Ureter (tissue), 1 donor: Measurements from ENCODE around the gene PMFBP1. TPM values are rescaled to one million over a fixed set of nuclear protein-coding genes. Genes with fewer than 3 reads are reported as not detected.
"Not testable (repeated sequence)": the region's sequence is repeated elsewhere in the genome, so short reads cannot be mapped to it uniquely, and the experiment has no call there.

Experiments
- DNase-seq: peaks from one replicate; pipeline ENCODE4 v3.0.0-alpha.2; 2020; ENCODE audit warnings: low spot score
- total RNA-seq: library from RNA; stranded (reverse); gene quantifications from one replicate; pipeline ENCODE4 v1.2.4, GENCODE V29; 2023
- donor health status: DM: yes; HTN: yes; CAD: no.

Gene PMFBP1
- total RNA-seq, 1 donor from 2014 or later, result 1.6 TPM

DNA sequence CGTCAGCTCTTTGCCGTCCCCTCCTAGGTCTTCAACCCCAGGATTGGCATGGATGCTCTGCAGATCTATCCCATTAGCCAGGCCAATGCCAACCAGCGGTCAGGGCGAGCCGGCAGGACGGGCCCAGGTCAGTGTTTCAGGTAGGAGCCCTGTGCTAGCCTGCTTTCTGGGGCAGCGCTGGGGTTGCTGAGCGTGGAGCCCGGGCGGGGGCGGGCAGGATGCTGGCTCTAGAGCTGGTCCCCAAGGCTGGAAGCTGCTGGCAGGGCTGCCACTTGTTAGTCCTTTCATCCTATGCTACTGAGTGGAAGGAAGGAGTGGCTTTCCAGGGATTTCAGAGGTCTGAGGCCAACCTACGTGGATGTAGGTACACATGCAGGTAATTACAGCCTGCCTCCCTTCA lies 66.0 kb downstream of the PMFBP1 start:
- DNase-seq, result no peak

DNA sequence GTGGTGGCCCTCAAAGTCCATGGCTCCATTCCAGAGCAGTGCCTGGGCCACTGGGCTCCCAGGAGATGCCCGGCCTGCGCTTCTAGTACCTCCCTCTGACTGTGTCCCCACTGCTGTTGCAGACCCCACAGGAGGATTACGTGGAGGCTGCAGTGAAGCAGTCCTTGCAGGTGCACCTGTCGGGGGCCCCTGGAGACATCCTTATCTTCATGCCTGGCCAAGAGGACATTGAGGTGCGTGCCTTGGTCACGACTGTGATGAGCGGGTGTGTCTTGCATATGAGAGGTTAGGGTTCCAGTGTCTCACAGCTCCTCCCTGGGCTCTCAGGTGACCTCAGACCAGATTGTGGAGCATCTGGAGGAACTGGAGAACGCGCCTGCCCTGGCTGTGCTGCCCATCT lies 67.0 kb downstream of the PMFBP1 start:
- no peak for DNase-seq

DNA sequence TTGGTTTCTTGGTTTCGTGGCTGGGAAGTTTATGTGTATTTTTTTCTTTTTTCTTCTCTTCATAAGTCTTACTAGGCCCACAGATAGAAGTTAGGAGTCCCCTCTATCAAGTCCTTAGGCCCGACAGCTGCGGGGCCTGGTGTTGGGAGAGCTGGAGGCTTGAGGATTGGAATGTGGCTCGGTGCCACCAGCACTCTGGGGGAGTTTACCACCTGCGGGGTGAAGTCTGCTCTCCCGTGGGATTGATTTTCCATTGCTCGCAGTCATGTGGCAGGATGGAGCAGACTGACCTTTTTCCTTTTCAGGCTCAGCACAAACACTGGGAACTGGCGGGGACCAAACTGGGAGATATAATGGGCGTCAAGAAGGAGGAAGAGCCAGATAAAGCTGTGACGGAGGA lies 70.8 kb downstream of the PMFBP1 start:
- DNase-seq, result no peak

DNA sequence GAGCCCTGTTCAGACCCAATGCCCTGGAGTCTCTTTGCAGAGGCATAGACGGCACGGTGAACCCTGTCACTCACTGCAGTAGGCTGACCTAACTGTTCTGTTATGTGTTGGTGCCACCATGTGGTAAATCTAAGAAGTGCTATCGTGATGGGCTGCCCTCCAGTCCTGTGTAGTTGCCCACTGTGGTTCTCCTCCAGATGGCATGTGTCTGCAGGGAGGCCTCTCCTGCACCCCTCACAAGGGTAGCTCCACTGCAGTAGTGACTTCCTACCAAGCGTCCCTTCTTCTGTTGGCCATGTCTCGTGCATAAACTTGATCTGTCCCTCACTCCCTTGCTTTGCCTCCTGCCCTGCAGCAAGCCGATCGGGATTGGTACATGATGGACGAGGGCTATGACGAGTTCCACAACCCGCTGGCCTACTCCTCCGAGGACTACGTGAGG lies 72.6 kb downstream of the PMFBP1 start:
- no peak for DNase-seq

DNA sequence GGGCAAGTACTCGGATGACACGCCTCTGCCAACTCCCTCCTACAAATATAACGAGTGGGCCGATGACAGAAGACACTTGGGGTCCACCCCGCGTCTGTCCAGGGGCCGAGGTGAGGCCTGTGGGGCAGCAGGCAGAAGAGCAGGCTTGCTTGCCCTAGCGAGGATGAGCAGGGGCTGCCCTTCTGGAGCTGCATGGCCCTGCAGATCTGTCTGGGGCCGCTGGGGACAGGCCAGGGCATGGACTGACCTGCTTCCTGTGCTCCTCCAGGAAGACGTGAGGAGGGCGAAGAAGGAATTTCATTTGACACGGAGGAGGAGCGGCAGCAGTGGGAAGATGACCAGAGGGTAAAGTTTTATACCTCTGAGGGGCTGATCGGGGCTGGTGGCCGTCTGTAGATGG lies 73.0 kb downstream of the PMFBP1 start:
- no peak for DNase-seq

DNA sequence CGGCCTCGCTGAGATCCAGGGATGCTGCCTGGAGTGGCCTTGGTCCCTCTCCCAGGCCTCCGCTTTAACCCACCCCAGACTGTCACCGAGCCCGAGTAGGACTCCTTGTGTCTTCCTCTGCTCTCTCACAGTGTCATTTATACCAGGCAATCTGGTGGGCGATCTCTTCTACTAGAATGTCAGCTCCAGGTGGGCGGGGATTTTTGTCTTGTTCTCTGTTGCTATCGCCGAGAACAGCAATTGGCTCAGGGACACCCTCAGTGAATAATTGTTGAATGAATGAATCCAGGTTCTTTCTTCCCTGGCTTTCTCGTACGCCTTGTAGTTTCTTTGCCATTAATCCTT lies 77.7 kb downstream of the PMFBP1 start:
- no peak for DNase-seq

DNA sequence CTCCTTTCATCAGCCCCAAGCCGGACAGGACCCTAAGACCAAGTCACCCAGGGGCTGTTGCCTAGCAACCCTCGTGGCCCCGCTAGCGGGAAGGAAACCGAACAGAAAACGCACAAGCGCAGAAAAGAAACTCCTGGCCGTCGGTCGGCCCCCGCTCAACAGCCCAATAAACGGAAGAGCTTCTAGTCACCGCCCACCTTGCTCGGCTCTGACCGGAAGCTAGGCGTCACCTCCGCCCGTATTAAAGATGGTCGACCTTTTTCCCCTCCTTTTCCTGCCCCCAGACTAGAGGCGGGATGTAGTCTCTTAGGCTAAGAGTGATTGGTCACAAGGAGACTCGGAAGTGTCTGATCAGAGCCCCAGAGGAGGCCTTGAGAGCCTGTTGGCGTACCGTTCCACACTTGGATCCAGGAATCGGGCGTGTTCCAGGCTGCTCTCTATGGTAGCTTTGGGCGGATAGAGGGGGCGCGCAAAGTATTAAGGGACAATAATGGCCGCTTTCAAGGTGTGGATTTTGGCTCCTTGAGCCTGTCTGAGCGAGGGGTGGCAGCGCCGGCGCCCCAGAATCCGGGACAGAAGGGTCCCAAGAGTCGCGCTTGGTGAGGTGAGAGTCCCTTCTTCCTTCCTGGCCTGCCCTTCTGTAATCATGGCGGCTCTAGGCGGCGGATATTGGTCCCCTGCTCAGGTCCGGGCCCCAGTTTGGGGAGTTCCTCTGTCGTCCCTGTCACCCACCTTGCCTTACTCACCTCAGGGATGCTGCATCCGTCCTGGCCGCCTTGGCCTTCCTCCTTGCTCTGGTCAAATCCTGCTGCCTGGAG lies 78.3 kb downstream of the PMFBP1 start, which contains the start of the genes DHX38 and TXNL4B:
Gene DHX38 (plus strand): TSS at position 400 of the 818 bp plus-strand sequence. CDS start 2,311 bp downstream, outside the sequence.
Gene TXNL4B (minus strand): TSS at position 173 of the 818 bp plus-strand sequence. CDS start 2,871 bp downstream, outside the sequence.
- peak; percentile 96 for DNase-seq

DNA sequence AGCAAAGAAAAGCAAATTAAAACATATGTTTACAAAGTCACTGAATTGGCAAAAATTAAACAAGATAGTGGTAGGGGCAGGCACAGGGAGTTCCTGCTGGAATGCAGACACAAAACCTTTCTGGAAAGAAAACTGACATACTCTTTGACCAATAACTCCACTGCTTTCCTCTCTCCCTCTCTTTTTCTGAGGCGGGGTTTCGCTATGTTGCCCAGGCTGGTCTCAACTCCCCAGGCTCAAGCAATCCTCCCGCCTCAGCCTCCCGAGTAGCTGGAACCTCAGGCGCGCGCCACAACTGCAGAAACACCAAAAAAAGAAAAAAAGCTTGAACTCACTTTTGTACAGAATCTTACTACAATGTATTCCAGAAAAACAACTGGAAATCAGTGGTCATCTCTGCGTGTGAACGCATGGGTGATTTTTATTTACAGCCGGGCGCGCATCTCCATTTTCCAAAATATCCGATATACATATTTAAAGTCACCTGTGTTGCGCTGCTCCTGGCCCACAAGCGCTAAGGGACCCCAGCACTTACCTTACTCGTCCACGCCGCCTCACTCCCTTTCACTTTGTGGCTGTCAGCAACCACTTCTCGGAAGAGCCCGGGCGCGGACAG lies 79.0 kb downstream of the PMFBP1 start:
- no peak for DNase-seq

DNA sequence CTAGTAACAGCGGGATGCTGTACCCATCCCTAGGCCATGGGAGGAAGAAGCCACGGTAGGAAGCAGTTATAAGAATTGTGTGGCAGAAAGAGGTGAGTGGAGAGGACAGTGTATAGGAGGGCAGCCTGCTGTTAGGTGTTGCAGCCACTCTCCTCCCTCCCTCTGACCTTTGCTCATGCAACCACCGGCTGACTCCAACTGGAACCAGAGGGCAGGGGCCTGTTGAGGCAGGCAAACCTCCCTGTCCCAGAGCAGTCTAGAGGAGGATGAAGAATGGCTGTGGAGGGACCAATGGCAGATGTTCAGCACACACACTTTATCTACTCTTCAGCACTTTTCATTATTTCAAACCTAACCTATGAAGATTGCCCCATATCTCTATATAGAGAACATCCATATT lies 80.7 kb downstream of the PMFBP1 start:
- no peak for DNase-seq

DNA sequence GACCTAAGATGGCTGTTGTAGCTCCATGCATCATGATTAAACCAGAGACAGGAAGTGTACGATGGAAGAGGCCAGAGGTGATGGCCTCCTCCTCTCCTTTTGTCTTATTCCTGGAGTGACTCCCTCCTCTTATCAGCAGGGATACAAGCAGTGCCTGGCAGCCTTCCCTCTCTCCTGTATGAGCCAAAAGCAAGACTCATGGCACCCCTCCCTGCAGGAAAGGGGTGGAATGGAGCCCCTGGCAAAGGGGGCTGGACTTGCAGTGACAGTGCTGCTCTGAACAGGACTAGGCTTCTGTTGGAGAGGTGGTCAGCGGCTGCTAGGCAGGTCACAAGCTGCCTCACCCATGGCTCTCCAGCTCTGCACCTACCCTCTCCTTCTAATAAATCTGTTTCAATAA lies 87.0 kb downstream of the PMFBP1 start:
- DNase-seq, result no peak

DNA sequence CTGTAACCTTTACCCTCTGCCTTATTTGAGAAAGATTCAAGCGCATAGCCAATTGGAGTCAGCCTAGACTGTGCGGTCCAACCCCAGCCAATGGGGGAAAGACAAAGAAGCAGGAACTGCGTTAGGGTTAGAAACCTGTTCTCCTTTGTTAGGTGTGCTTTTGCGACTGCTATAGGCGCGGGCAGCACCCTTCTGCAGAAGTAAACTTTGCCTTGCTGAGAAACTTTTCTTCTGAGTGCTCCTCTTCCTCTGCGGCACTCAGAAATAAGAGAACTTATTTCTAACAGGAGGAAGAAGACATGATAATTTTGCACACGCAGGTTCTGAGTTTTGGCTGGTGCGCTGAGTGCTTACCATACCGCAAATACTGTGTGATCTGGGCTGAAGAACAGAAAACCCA lies 87.5 kb downstream of the PMFBP1 start:
- DNase-seq, result no peak

DNA sequence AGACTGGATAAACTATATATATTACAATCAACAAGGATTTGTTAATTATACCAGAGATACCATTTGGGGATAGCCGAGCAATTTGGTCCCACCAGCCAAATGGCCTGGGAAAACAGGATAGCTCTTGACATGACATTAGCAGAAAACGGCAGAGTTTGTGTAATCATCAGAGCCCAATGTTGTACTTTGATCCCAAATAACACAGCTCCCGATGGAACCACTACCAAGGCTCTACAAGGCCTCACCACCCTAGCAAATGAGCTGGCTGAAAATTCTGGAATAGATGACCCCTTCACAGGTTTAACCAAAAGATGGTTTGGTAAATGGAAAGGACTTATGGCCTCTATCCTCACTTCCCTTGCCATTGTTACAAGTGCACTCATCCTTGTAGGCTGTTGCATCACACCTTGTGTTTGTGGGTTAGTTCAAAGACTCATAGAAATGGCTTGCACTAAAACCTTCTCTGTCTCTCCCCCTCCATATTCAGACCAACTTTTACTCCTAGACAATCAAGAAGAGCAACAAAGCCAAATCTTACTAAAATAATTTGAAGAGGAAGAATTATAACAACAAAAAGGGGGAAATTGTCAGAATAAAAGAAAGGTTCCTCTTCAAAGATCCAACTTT lies 88.1 kb downstream of the PMFBP1 start:
- DNase-seq, result no peak

DNA sequence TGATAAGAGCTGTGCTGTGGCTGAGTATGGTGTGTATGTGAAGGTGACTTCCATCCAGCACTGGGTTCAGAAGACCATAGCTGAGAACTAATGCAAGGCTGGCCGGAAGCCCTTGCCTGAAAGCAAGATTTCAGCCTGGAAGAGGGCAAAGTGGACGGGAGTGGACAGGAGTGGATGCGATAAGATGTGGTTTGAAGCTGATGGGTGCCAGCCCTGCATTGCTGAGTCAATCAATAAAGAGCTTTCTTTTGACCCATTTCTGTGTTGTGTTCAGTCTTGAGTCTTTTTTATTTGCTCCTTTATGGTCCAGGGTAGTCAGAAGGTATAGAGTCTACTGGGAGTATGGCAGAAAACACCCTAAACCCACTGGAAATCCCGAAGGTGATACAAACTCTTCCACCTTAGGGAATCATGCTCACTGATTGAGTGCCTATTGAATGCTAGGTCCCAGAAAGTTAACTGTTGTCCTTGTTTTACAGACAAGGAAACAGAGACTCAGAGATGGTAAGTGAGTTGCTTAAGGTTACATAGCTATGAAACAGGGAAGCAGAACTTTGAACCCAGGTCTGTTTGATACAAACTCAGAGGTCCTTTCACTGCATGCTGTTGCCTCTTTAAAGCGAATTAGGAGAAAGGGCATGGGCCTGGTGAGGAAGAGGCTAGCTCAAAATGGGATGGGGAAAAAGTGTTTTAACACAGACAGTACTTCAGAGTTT lies 94.8 kb downstream of the PMFBP1 start:
- DNase-seq, result not testable (repeated sequence)

DNA sequence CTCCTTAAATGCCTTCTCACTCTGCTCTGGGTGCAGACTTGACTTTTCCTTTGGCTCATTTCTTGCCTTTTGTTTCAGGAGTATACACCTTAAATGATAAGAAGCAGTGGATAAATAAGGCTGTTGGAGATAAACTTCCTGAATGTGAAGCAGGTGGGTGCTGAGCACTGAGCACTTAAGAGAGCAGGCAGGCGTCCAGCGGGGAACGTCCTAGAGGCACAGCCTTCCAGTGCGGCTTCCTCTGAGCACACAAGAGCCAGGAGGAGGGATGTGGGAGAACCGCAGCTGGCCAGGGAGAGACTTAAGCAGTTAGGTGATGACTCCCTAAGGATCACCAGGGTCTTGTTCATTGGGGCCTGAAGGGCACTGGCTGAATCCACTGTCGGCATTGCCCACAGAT lies 96.9 kb downstream of the PMFBP1 start:
- not testable (repeated sequence) for DNase-seq

DNA sequence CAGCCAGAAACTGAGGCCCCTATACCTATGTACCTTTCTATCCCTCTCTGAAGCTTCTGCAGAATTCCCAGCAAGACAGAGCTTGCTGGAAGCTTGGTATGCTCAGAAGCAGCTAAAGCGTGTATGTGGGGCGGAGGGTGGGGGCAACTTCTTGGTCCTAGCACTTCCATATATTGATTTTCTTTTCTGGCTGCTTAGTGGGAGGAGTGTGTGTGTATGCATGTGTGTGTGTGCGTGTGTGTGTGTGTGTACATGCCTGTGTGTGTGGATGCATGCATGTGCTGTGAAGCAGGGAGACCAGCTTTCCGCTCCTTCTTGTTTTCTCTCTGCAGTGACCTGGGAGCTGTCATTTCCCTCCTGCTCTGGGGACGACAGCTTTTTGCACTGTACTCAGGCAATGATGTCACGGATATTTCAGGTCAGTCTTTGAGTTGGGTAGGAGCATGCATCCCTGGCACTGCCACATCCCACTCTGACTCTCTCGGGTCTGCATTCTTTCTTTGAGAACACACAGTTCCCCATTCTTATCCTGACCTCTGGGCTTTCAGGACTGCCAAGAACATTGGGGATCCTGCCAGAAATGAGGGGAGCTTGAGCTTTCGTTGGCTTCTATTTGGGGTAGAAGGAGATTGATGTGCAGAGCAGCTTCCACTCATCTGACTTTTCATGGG lies 98.3 kb downstream of the PMFBP1 start:
- no peak for DNase-seq

DNA sequence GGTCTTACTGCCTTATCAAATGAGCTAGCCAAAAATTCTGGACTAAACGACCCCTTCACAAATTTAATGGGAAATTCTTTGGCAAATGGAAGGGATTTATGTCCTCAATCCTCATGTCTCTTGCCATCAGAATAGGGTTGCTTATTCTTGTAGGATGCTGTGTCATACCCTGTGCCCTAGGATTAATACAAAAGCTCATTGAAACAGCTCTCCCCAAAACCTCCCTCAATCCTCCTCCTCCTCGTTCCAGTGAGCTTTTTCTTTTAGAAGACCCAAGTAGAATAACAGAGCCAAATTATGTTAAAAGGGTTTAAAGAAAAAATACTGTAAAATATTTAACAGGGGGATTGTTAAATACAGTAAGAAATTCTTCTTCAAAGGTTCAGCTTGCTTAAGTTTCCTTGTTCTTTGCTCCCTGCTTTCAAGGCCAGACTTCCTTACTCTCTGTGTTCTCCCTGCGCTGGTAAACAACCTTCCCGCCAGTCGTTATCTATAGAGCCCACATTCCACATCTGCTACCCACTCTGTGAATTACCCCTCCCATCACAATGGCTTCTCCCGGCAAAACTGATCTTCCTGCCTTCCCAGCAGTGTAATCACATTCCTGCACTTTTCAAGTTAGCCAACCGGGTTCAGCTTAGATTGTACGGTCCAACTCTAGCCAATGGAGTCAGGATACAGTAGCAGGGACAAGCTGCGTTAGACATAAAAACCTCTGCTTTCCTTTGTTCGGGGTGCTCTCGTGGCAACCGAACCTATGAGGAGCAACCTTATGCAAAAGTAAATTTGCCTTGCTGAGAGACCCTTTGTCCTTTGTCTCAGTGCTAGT lies 99.2 kb downstream of the PMFBP1 start:
- no peak for DNase-seq
